HG03442 (cell line): ENCODE data around the gene DLG5.
"Not testable (repeated sequence)": the region's sequence is repeated elsewhere in the genome, so short reads cannot be mapped to it uniquely, and the experiment has no call there.

Experiments used
- ATAC-seq: cut with Tn5 transposase; IDR thresholded peaks from one replicate; pipeline ENCODE4 v1.9.1; 2021; ENCODE audit warnings: mild to moderate bottlenecking, moderate library complexity; ENCODE audit not compliant: unreplicated experiment

DLG5 gene

GRCh38 chr10:77771851-77772250, 154.7 kb downstream of the DLG5 start:
- ATAC-seq: no peak

- no peak for ATAC-seq
Observed at GRCh38 chr10:77771450-77771849, 155.1 kb downstream of the DLG5 start.

- ATAC-seq: no peak
Observed at GRCh38 chr10:77770868-77771175, 155.7 kb downstream of the DLG5 start.

GRCh38 chr10:77770081-77770867, 156.3 kb downstream of the DLG5 start:
- no peak for ATAC-seq

GRCh38 chr10:77768039-77768438, 158.5 kb downstream of the DLG5 start:
- no peak for ATAC-seq

- ATAC-seq: no peak
Observed at GRCh38 chr10:77763453-77764430, 162.8 kb downstream of the DLG5 start.

GRCh38 chr10:77758406-77758805, 168.1 kb downstream of the DLG5 start:
- ATAC-seq: not testable (repeated sequence)

GRCh38 chr10:77756319-77757232, 170.0 kb downstream of the DLG5 start:
- ATAC-seq: no peak

GRCh38 chr10:77746047-77746707, 180.4 kb downstream of the DLG5 start:
- ATAC-seq: no peak

- ATAC-seq: no peak
Observed at GRCh38 chr10:77744245-77744644, 182.3 kb downstream of the DLG5 start.

GRCh38 chr10:77742172-77742571, 184.4 kb downstream of the DLG5 start:
- ATAC-seq: no peak

GRCh38 chr10:77741746-77742145, 184.8 kb downstream of the DLG5 start:
- ATAC-seq: no peak
